Peyer's patch (tissue), 4 donors: Measurements from ENCODE around the gene ZSCAN9.

ENCODE experiments used
- POLR2A ChIP-seq, 2 donors: fragments of 450-650 bp; IDR thresholded peaks; one replicate each; pipeline ENCODE4 v1.5.1; 2017; ENCODE audit warnings: antibody characterized with exemption in 2 of 2, mild to moderate bottlenecking in 2 of 2, moderate library complexity in 2 of 2
- TF ChIP-seq, protein P1 (sequence below), 6 experiments: fragments of 450-650 bp in 4 of 6; fragments of 200-600 bp in 2 of 6; sonication (generic) in 1 of 6; IDR thresholded peaks; one replicate each; pipeline ENCODE4 v1.5.1; 2017 to 2019; ENCODE audit warnings: antibody characterized with exemption in 6 of 6, mild to moderate bottlenecking in 3 of 6, moderate library complexity in 1 of 6

GRCh38 chr6:28205879-28206278 lies 19.2 kb upstream of the ZSCAN9 start:
- TF ChIP-seq, protein P1, sequence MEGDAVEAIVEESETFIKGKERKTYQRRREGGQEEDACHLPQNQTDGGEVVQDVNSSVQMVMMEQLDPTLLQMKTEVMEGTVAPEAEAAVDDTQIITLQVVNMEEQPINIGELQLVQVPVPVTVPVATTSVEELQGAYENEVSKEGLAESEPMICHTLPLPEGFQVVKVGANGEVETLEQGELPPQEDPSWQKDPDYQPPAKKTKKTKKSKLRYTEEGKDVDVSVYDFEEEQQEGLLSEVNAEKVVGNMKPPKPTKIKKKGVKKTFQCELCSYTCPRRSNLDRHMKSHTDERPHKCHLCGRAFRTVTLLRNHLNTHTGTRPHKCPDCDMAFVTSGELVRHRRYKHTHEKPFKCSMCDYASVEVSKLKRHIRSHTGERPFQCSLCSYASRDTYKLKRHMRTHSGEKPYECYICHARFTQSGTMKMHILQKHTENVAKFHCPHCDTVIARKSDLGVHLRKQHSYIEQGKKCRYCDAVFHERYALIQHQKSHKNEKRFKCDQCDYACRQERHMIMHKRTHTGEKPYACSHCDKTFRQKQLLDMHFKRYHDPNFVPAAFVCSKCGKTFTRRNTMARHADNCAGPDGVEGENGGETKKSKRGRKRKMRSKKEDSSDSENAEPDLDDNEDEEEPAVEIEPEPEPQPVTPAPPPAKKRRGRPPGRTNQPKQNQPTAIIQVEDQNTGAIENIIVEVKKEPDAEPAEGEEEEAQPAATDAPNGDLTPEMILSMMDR (IDR thresholded peaks at IDR 0.05): no peak
- TF ChIP-seq POLR2A (IDR thresholded peaks at IDR 0.05): no peak
